ENCODE measurements around the gene PCDHGC5.

PCDHGC5 gene

GRCh38 chr5:141491323-141492167 lies 2.7 kb downstream of the PCDHGC5 start:
- DNase-seq = no peak

- no peak for DNase-seq
These were observed 3.4 kb downstream of the PCDHGC5 start for GRCh38 chr5:141492168-141492885.

GRCh38 chr5:141493500-141494422 lies 4.9 kb downstream of the PCDHGC5 start:
- no peak for DNase-seq

- no peak for DNase-seq
These were observed 6.0 kb downstream of the PCDHGC5 start for GRCh38 chr5:141494761-141495452.

- no peak for DNase-seq
These were observed 6.6 kb downstream of the PCDHGC5 start for GRCh38 chr5:141495453-141495811.

- DNase-seq = no peak
These were observed 7.2 kb downstream of the PCDHGC5 start for GRCh38 chr5:141496038-141496437.

- DNase-seq = no peak
These were observed 12.9 kb downstream of the PCDHGC5 start for GRCh38 chr5:141501761-141502160.

- DNase-seq = no peak
These were observed 14.8 kb downstream of the PCDHGC5 start for GRCh38 chr5:141503681-141504080.

- DNase-seq = no peak
These were observed 15.3 kb downstream of the PCDHGC5 start for GRCh38 chr5:141504216-141504615.

- DNase-seq = no peak
These were observed 17.7 kb downstream of the PCDHGC5 start for GRCh38 chr5:141506381-141507155.

GRCh38 chr5:141507387-141508091 lies 18.7 kb downstream of the PCDHGC5 start:
- DNase-seq = no peak

- no peak for DNase-seq
These were observed 19.5 kb downstream of the PCDHGC5 start for GRCh38 chr5:141508440-141508797.

- DNase-seq = no peak
These were observed 20.1 kb downstream of the PCDHGC5 start for GRCh38 chr5:141508798-141509611.

GRCh38 chr5:141510160-141510559 lies 21.3 kb downstream of the PCDHGC5 start:
- DNase-seq = no peak

- no peak for DNase-seq
These were observed 22.1 kb downstream of the PCDHGC5 start for GRCh38 chr5:141510850-141511601.

- no peak for DNase-seq
These were observed 23.0 kb downstream of the PCDHGC5 start for GRCh38 chr5:141511771-141512325.

- DNase-seq = no peak
These were observed 23.6 kb downstream of the PCDHGC5 start for GRCh38 chr5:141512390-141512910.

- DNase-seq = no peak
These were observed 24.2 kb downstream of the PCDHGC5 start for GRCh38 chr5:141512911-141513626.

All from KG1 (cell line).